ENCODE measurements around the gene ROBO1. TPM values are rescaled to one million over a fixed set of nuclear protein-coding genes. Genes with fewer than 3 reads are reported as not detected.

Gene ROBO1
- total RNA-seq, 2 donors from 2014 or later: 3.0 to 6.7 TPM

DNA sequence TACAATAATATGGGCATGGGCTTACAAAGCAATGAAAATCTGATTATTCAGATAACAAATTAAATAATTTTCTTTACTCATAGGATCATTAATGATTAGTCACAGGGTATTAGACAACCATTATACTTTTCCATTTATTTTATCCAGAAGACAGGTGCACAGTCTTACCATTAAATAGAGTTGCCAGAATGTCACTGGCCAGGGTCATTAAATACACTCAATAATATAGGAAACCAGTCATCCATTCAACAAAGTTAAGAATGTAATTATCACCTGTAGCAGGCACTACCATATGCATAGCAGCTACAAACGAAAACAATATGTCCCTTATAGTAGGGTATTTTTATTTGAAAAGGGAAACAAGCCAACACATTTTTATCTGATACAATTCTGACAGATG is 16.1 kb downstream of the ROBO1 start:
- H3K4me1 Mint-ChIP-seq (ENCODE audit: low read depth): no peaks in the 10 kb centered on the region
- no peak for DNase-seq
- ATAC-seq (replicated peaks in 1 of 2): no peak
- H3K9me3 Mint-ChIP-seq: peaks cover 8 to 12% of the 10 kb centered on the region in 2 donors
- H3K27ac Mint-ChIP-seq: no peak overlapping the region
- H3K4me3 Mint-ChIP-seq: no peak overlapping the region
- no peaks in the 10 kb centered on the region for H3K27me3 Mint-ChIP-seq (ENCODE audit: low read depth)
- H3K36me3 Mint-ChIP-seq (ENCODE audit: insufficient read depth in 2 of 2): peaks cover 0 to 2% of the 10 kb centered on the region in 2 donors

GRCh38 chr3:79737530-79737929 is 30.3 kb downstream of the ROBO1 start:
- Mint-ChIP-seq H3K4me1 (ENCODE audit: low read depth) (no peaks in the 10 kb centered on the region), H3K36me3 (ENCODE audit: insufficient read depth in 2 of 2) (peaks cover 0 to 2% of the 10 kb centered on the region in 2 donors), H3K27me3 (ENCODE audit: low read depth) (no peaks in the 10 kb centered on the region), H3K27ac (no peak overlapping the region), H3K4me3 (no peak overlapping the region), H3K9me3 (peaks cover 14 to 22% of the 10 kb centered on the region in 2 donors)
- DNase-seq (no peak), ATAC-seq (replicated peaks in 1 of 2) (no peak)

GRCh38 chr3:79729096-79729495 is 38.7 kb downstream of the ROBO1 start:
- no peak overlapping the region for H3K27ac Mint-ChIP-seq
- DNase-seq: no peak
- H3K4me1 Mint-ChIP-seq (ENCODE audit: low read depth): no peaks in the 10 kb centered on the region
- H3K36me3 Mint-ChIP-seq (ENCODE audit: insufficient read depth in 2 of 2): peaks cover 0 to 1% of the 10 kb centered on the region in 2 donors
- no peak for ATAC-seq (replicated peaks in 1 of 2)
- H3K27me3 Mint-ChIP-seq (ENCODE audit: low read depth): no peaks in the 10 kb centered on the region
- H3K4me3 Mint-ChIP-seq: no peak overlapping the region
- H3K9me3 Mint-ChIP-seq: peaks cover 8 to 16% of the 10 kb centered on the region in 2 donors

- DNase-seq: no peak
- Mint-ChIP-seq H3K36me3 (ENCODE audit: insufficient read depth in 2 of 2) (peaks cover 0 to 1% of the 10 kb centered on the region in 2 donors), H3K4me1 (ENCODE audit: low read depth) (no peaks in the 10 kb centered on the region), H3K4me3 (no peak overlapping the region), H3K27me3 (ENCODE audit: low read depth) (no peaks in the 10 kb centered on the region), H3K27ac (no peak overlapping the region), H3K9me3 (peaks cover 1 to 6% of the 10 kb centered on the region in 2 donors)
- no peak for ATAC-seq (replicated peaks in 1 of 2)
Observed at GRCh38 chr3:79726786-79727185, 41.0 kb downstream of the ROBO1 start.

- DNase-seq: no peak
- no peak for ATAC-seq (replicated peaks in 1 of 2)
- H3K36me3 Mint-ChIP-seq (ENCODE audit: insufficient read depth in 2 of 2): no peaks in the 10 kb centered on the region
- H3K9me3 Mint-ChIP-seq: peaks cover 1 to 6% of the 10 kb centered on the region in 2 donors
- H3K27ac Mint-ChIP-seq: no peak overlapping the region
- no peaks in the 10 kb centered on the region for H3K27me3 Mint-ChIP-seq (ENCODE audit: low read depth)
- no peak overlapping the region for H3K4me3 Mint-ChIP-seq
- H3K4me1 Mint-ChIP-seq (ENCODE audit: low read depth): no peaks in the 10 kb centered on the region
Observed at GRCh38 chr3:79724206-79724605, 43.6 kb downstream of the ROBO1 start.

DNA sequence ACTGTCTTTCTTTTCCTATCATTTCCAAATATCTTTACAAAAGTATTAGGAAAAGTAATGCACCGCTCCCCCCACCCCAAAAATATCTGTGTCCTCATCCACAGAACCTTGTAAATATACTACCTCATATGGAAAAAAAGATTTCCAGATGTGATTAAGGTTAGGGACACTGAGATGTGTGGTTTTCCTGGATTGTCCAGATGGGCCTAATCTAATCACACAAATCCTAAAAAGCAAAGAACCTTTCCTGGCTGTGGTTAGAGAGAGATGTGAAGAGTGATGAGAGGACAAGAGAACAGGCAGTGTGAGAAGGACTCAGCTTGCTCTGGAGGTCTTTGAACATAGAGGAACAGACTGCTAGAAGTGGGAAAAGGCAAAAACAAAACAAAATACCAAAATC is 77.7 kb downstream of the ROBO1 start:
- no peak overlapping the region for H3K4me3 Mint-ChIP-seq
- DNase-seq: no peak
- H3K27ac Mint-ChIP-seq: no peak overlapping the region
- no peaks in the 10 kb centered on the region for H3K36me3 Mint-ChIP-seq (ENCODE audit: insufficient read depth in 2 of 2)
- H3K9me3 Mint-ChIP-seq: peaks cover 5 to 10% of the 10 kb centered on the region in 2 donors
- no peaks in the 10 kb centered on the region for H3K27me3 Mint-ChIP-seq (ENCODE audit: low read depth)
- no peaks in the 10 kb centered on the region for H3K4me1 Mint-ChIP-seq (ENCODE audit: low read depth)
- ATAC-seq (replicated peaks in 1 of 2): no peak

- H3K27me3 Mint-ChIP-seq (ENCODE audit: low read depth): no peaks in the 10 kb centered on the region
- H3K36me3 Mint-ChIP-seq (ENCODE audit: insufficient read depth in 2 of 2): no peaks in the 10 kb centered on the region
- DNase-seq (no peak), ATAC-seq (replicated peaks in 1 of 2) (no peak)
- no peak overlapping the region for H3K4me3 Mint-ChIP-seq
- H3K4me1 Mint-ChIP-seq (ENCODE audit: low read depth): no peaks in the 10 kb centered on the region
- no peak overlapping the region for H3K27ac Mint-ChIP-seq
- H3K9me3 Mint-ChIP-seq: peaks cover 12 to 14% of the 10 kb centered on the region in 2 donors
Observed at GRCh38 chr3:79685108-79685507, 82.7 kb downstream of the ROBO1 start.

DNA sequence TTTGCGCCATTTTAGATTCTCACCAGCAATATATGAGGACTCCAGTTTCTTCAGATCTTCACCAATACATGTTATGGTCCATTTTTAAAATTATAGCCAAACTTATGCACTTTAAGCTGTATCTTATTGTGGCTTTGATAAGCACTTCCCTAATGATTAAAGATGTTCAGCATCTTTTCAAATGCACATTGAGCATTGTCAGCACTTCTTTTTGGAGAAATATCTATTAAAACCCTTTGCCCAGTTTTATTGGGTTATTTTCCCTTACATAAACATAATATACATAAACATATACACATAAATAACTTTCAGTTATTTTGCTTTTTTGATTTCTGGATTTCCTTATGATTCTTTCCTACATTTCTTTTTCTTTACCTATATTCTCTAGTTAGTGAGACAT is 83.8 kb downstream of the ROBO1 start:
- DNase-seq (no peak), ATAC-seq (replicated peaks in 1 of 2) (no peak)
- no peaks in the 10 kb centered on the region for H3K36me3 Mint-ChIP-seq (ENCODE audit: insufficient read depth in 2 of 2)
- peaks cover 11 to 12% of the 10 kb centered on the region in 2 donors for H3K9me3 Mint-ChIP-seq
- H3K4me1 Mint-ChIP-seq (ENCODE audit: low read depth): no peaks in the 10 kb centered on the region
- no peaks in the 10 kb centered on the region for H3K27me3 Mint-ChIP-seq (ENCODE audit: low read depth)
- no peak overlapping the region for H3K27ac Mint-ChIP-seq
- no peak overlapping the region for H3K4me3 Mint-ChIP-seq

DNA sequence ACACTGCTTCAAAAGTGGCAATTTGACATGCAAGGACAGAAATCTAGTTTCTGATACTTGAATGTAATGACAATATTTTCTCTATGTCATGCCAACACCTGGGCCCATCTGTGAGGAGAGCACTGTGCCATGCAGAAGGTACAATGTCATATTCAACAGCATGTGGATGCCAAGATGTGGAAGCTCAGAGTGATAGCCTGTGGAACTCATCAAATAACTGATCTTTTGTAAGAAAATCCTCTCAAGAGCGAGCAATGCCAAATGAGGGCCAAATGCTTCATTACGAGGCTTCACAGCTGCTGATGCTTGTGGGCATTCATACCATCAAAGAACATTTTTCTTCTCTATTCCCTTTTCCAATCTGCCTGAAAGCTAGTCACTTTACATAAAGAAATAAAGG is 95.1 kb downstream of the ROBO1 start:
- no peak overlapping the region for H3K4me3 Mint-ChIP-seq

DNA sequence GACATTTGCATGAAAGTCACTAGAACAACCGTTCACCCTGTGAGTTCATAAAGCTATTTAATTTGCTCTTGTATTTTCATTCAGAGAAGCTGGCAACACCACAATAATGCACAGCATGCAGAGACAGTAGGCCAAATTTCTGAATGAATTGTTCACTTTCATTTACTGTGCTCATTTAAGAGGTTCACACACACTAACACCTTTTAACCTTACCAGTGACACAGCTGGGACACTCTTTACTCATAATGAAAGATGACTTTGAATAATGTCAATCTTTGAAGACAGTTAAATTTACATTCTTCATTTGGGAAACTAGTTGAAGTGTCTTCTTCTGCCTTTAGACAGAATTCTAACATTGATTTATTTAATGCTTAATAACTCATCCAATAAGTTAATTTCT is 95.7 kb downstream of the ROBO1 start:
- ATAC-seq (replicated peaks in 1 of 2) (no peak), DNase-seq (no peak)
- H3K9me3 Mint-ChIP-seq: peaks cover 9% of the 10 kb centered on the region in 2 donors
- no peak overlapping the region for H3K4me3 Mint-ChIP-seq
- no peak overlapping the region for H3K27ac Mint-ChIP-seq
- no peaks in the 10 kb centered on the region for H3K27me3 Mint-ChIP-seq (ENCODE audit: low read depth)
- H3K4me1 Mint-ChIP-seq (ENCODE audit: low read depth): no peaks in the 10 kb centered on the region
- H3K36me3 Mint-ChIP-seq (ENCODE audit: insufficient read depth in 2 of 2): no peaks in the 10 kb centered on the region

More for the DNA sequence above, 95.1 kb downstream of the ROBO1 start:
- Mint-ChIP-seq H3K4me1 (ENCODE audit: low read depth) (no peaks in the 10 kb centered on the region), H3K36me3 (ENCODE audit: insufficient read depth in 2 of 2) (no peaks in the 10 kb centered on the region), H3K9me3 (peaks cover 9 to 10% of the 10 kb centered on the region in 2 donors), H3K27ac (no peak overlapping the region), H3K27me3 (ENCODE audit: low read depth) (no peaks in the 10 kb centered on the region)
- ATAC-seq (replicated peaks in 1 of 2) (no peak), DNase-seq (no peak)

DNA sequence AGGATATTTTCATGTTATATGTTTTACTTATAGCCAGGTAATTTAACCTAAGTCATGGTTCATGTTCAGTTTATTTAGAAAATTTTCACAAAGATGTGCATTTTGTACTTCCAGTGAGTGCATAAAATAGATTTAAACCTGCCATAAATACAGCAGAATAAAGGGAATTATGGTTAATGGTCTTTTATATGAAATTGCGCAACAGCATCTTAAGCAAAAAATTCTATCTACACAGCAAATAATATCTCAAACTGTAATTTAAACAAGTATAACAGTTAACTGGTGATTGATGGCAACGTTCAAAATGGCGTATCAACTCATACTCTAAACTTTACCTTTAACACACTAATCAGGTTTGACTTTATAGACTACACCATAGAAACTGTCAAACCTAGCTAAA is 97.6 kb downstream of the ROBO1 start:
- DNase-seq: no peak
- Mint-ChIP-seq H3K4me1 (ENCODE audit: low read depth) (no peaks in the 10 kb centered on the region), H3K27me3 (ENCODE audit: low read depth) (no peaks in the 10 kb centered on the region), H3K36me3 (ENCODE audit: insufficient read depth in 2 of 2) (no peaks in the 10 kb centered on the region), H3K4me3 (no peak overlapping the region), H3K9me3 (peaks cover 11 to 12% of the 10 kb centered on the region in 2 donors), H3K27ac (no peak overlapping the region)
- no peak for ATAC-seq (replicated peaks in 1 of 2)

GRCh38 chr3:79664455-79664854 is 103.3 kb downstream of the ROBO1 start:
- no peak for ATAC-seq (replicated peaks in 1 of 2)
- peaks cover 0 to 2% of the 10 kb centered on the region in 2 donors for H3K36me3 Mint-ChIP-seq (ENCODE audit: insufficient read depth in 2 of 2)
- H3K9me3 Mint-ChIP-seq: peaks cover 19 to 23% of the 10 kb centered on the region in 2 donors
- H3K27me3 Mint-ChIP-seq (ENCODE audit: low read depth): no peaks in the 10 kb centered on the region
- H3K27ac Mint-ChIP-seq: no peak overlapping the region
- no peak overlapping the region for H3K4me3 Mint-ChIP-seq
- no peaks in the 10 kb centered on the region for H3K4me1 Mint-ChIP-seq (ENCODE audit: low read depth)
- DNase-seq: no peak

- no peak for ATAC-seq (replicated peaks in 1 of 2)
- peaks cover 0 to 2% of the 10 kb centered on the region in 2 donors for H3K36me3 Mint-ChIP-seq (ENCODE audit: insufficient read depth in 2 of 2)
- H3K9me3 Mint-ChIP-seq: peaks cover 16 to 21% of the 10 kb centered on the region in 2 donors
- H3K4me1 Mint-ChIP-seq (ENCODE audit: low read depth): no peaks in the 10 kb centered on the region
- no peaks in the 10 kb centered on the region for H3K27me3 Mint-ChIP-seq (ENCODE audit: low read depth)
- no peak for DNase-seq
- H3K4me3 Mint-ChIP-seq: no peak overlapping the region
- no peak overlapping the region for H3K27ac Mint-ChIP-seq
Observed at GRCh38 chr3:79661896-79662295, 105.9 kb downstream of the ROBO1 start.

GRCh38 chr3:79657076-79657475 is 110.7 kb downstream of the ROBO1 start:
- Mint-ChIP-seq H3K4me3 (no peak overlapping the region), H3K27ac (no peak overlapping the region), H3K4me1 (ENCODE audit: low read depth) (no peaks in the 10 kb centered on the region)

More at GRCh38 chr3:79657076-79657475, 110.7 kb downstream of the ROBO1 start:
- peaks cover 7 to 11% of the 10 kb centered on the region in 2 donors for H3K9me3 Mint-ChIP-seq
- DNase-seq: no peak
- no peaks in the 10 kb centered on the region for H3K36me3 Mint-ChIP-seq (ENCODE audit: insufficient read depth in 2 of 2)
- ATAC-seq (replicated peaks in 1 of 2): no peak
- no peaks in the 10 kb centered on the region for H3K27me3 Mint-ChIP-seq (ENCODE audit: low read depth)

All from activated T-cell treated with anti-CD3 and anti-CD28 coated beads, Interleukin-2, amount 50 U/mL, for 72 hours (primary cell).